CD4-positive, alpha-beta memory T cell (primary cell): ENCODE results near the gene C1orf210. TPM values are rescaled to one million over a fixed set of nuclear protein-coding genes. Genes with fewer than 3 reads are reported as not detected.

Experiments used
- CTCF ChIA-PET: fragments of 350-600 bp; sonication (Branson Sonifier 250); formaldehyde crosslinking; loops from one replicate; lab custom pipeline; 2021; ENCODE audit warnings: inconsistent platforms; ENCODE audit not compliant: partially characterized antibody; lab: Charles Lee
- POLR2A ChIA-PET: fragments of 350-600 bp; sonication (Branson Sonifier 250); formaldehyde crosslinking; loops from one replicate; lab custom pipeline; 2021; ENCODE audit not compliant: partially characterized antibody; lab: Charles Lee
- DNase-seq, 5 donors: peaks; one replicate each; pipeline versions ENCODE4 v3.0.0 to v3.0.0-alpha.2; 2020 to 2022; ENCODE audit warnings: mixed read lengths in 1 of 5
- H3K27ac ChIP-seq: one replicate; pipeline ENCODE4 v1.7.0; 2013; ENCODE audit warnings: low read depth, low read length
- H3K27me3 ChIP-seq: 2 replicates; pipeline ENCODE4 v1.7.0; 2013; ENCODE audit warnings: mild to moderate bottlenecking, low read length, moderate library complexity; ENCODE audit not compliant: insufficient read depth
- H3K36me3 ChIP-seq: 2 replicates; pipeline ENCODE4 v1.7.0; 2013; ENCODE audit warnings: mild to moderate bottlenecking, low read length, moderate library complexity; ENCODE audit not compliant: insufficient read depth
- H3K4me1 ChIP-seq: 2 replicates; pipeline ENCODE4 v1.7.0; 2013; ENCODE audit warnings: mild to moderate bottlenecking, low read length, moderate library complexity; ENCODE audit not compliant: insufficient read depth
- H3K4me3 ChIP-seq, 2 donors: one replicate each; pipeline ENCODE4 v1.7.0; 2013; ENCODE audit warnings: low read length in 2 of 2, mild to moderate bottlenecking in 1 of 2
- H3K9me3 ChIP-seq, 2 donors: one replicate each; pipeline ENCODE4 v1.7.0; 2013; ENCODE audit warnings: low read length in 2 of 2, control low read depth in 1 of 2; ENCODE audit not compliant: control insufficient read depth in 1 of 2
- H3K27ac Mint-ChIP-seq, 7 donors: one replicate each; pipeline ENCODE4 v1.8.0; 2020 to 2021; ENCODE audit warnings: mixed read lengths in 7 of 7, mild to moderate bottlenecking in 6 of 7, inconsistent platforms in 3 of 7, moderate library complexity in 3 of 7
- H3K27me3 Mint-ChIP-seq, 2 donors: one replicate each; pipeline ENCODE4 v1.8.0; 2020 to 2021; ENCODE audit warnings: mixed read lengths in 2 of 2
- H3K36me3 Mint-ChIP-seq, 2 donors: one replicate each; pipeline ENCODE4 v1.8.0; 2020 to 2021; ENCODE audit warnings: mixed read lengths in 2 of 2, inconsistent platforms in 1 of 2, mild to moderate bottlenecking in 1 of 2
- H3K4me1 Mint-ChIP-seq, 4 donors: one replicate each; pipeline ENCODE4 v1.8.0; 2020 to 2021; ENCODE audit warnings: mixed read lengths in 4 of 4, mild to moderate bottlenecking in 1 of 4
- H3K4me3 Mint-ChIP-seq, 8 donors: one replicate each; pipeline ENCODE4 v1.8.0; 2020 to 2021; ENCODE audit warnings: mixed read lengths in 8 of 8, mild to moderate bottlenecking in 7 of 8, moderate library complexity in 6 of 8, inconsistent platforms in 3 of 8
- H3K9me3 Mint-ChIP-seq, 8 donors: one replicate each; pipeline ENCODE4 v1.8.0; 2020 to 2021; ENCODE audit warnings: mixed read lengths in 8 of 8, mild to moderate bottlenecking in 5 of 8, inconsistent platforms in 3 of 8, moderate library complexity in 1 of 8
- intact Hi-C: fragments of 100-400 bp; cut with micrococcal nuclease; formaldehyde crosslinking; loops from one replicate; pipeline ENCODE4 v1.15.1; 2023
- polyA plus RNA-seq, 2 donors: library from polyadenylated mRNA; unstranded; fragments of 300-500 nt; fragmentation: Illumina TruSeq; gene quantifications; one replicate each; pipeline ENCODE4 v1.2.3, GENCODE V29; 2021
- total RNA-seq, 2 experiments: library from RNA; stranded (reverse); gene quantifications; one replicate each; pipeline ENCODE4 v1.2.3, GENCODE V29; 2021

Gene C1orf210
- total and polyA plus RNA-seq, 4 experiments from 2014 or later: not detected

GRCh38 chr1:43251024-43251423 is 34.4 kb downstream of the C1orf210 start:
- H3K4me3 ChIP-seq: no peak overlapping the region
- no peaks in the 10 kb centered on the region for H3K27me3 ChIP-seq
- H3K27me3 Mint-ChIP-seq: peaks cover 3 to 8% of the 10 kb centered on the region in 2 donors
- H3K36me3 ChIP-seq: no peaks in the 10 kb centered on the region
- H3K27ac Mint-ChIP-seq: no peak overlapping the region
- H3K36me3 Mint-ChIP-seq: no peaks in the 10 kb centered on the region
- no peak for DNase-seq
- intact Hi-C loops: no loop called here
- POLR2A ChIA-PET: no interaction called here
- H3K4me1 Mint-ChIP-seq: no peaks in the 10 kb centered on the region
- CTCF ChIA-PET: no interaction called here
- H3K4me3 Mint-ChIP-seq: no peak overlapping the region
- H3K9me3 ChIP-seq: no peaks in the 10 kb centered on the region
- peaks cover 0 to 2% (median 0%) of the 10 kb centered on the region in 8 donors for H3K9me3 Mint-ChIP-seq
- no peaks in the 10 kb centered on the region for H3K4me1 ChIP-seq
- H3K27ac ChIP-seq: no peak overlapping the region

DNA sequence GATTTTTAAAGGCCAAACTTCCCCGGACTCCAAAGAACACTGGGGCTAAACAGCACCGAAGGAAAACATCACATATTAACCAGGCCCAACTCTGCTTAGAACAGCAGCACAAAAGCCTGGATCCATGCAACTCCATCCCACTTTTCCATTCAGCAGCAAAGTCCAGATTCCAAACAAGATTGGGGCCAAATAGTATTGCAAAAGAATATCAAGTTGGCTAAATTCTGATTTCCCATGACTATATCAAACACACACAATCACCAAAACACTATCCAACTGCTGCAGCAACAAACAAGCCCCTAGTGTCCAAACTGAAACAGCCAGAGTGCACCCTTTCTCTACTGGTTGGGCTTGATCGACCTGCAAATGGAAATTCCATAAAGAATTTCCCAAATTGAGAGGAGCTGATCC is 35.0 kb downstream of the C1orf210 start:
- Histone ChIP-seq H3K4me3 (no peak overlapping the region), H3K4me1 (no peaks in the 10 kb centered on the region), H3K9me3 (no peaks in the 10 kb centered on the region), H3K27ac (no peak overlapping the region), H3K36me3 (no peaks in the 10 kb centered on the region), H3K27me3 (no peaks in the 10 kb centered on the region)
- H3K4me3 Mint-ChIP-seq: no peak overlapping the region
- intact Hi-C loops: no loop called here
- DNase-seq: no peak
- ChIA-PET CTCF (no interaction called here), POLR2A (no interaction called here)
- peaks cover 4 to 8% of the 10 kb centered on the region in 2 donors for H3K27me3 Mint-ChIP-seq
- no peaks in the 10 kb centered on the region for H3K36me3 Mint-ChIP-seq
- peaks cover 0 to 2% (median 0%) of the 10 kb centered on the region in 8 donors for H3K9me3 Mint-ChIP-seq
- H3K27ac Mint-ChIP-seq: no peak overlapping the region
- H3K4me1 Mint-ChIP-seq: no peaks in the 10 kb centered on the region

- ChIA-PET POLR2A (no interaction called here), CTCF (no interaction called here)
- Mint-ChIP-seq H3K27ac (no peak overlapping the region), H3K36me3 (no peaks in the 10 kb centered on the region), H3K4me3 (no peak overlapping the region), H3K27me3 (peaks cover 4% of the 10 kb centered on the region in 2 donors), H3K9me3 (peaks cover 0 to 2% (median 0%) of the 10 kb centered on the region in 8 donors), H3K4me1 (no peaks in the 10 kb centered on the region)
- H3K4me3 ChIP-seq: no peak overlapping the region
- no peaks in the 10 kb centered on the region for H3K4me1 ChIP-seq
- H3K27ac ChIP-seq: no peak overlapping the region
- no peaks in the 10 kb centered on the region for H3K27me3 ChIP-seq
- no peaks in the 10 kb centered on the region for H3K36me3 ChIP-seq
- DNase-seq: no peak
- H3K9me3 ChIP-seq: no peaks in the 10 kb centered on the region
- intact Hi-C loops: no loop called here
These were observed 38.0 kb downstream of the C1orf210 start for GRCh38 chr1:43247256-43247921.

DNA sequence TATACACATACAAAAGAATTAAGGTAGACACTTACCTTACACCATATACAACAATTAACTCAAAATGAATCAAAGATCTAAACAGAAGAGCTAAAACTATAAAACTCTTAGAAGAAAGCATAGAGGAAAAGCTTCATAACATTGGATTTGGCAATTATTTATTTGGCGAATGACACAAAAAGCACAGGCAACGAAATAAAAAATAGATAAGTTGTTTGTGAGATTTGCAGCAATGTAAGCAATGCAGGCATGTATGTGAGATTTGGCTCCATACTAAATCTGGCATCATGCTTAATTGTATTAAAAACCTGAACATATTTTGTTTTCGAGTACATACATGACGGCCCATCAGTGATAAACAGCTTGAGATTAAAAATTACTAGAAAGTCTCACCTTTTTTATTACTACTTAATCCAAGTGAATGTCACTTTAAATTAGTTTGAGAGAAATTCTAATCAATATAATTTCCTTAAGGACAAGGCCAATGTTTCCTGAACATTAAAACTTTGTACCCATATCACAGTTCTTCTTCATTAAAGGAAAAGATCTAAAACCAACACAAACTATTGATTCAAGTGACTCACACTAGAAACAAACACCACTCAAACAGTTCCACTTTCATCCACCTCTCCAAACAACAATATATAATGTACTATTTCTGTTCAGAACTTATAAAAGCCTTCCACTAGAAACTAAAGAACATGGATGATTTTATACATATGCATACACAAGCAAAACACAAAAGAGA is 38.7 kb downstream of the C1orf210 start:
- H3K27me3 Mint-ChIP-seq: peaks cover 4 to 7% of the 10 kb centered on the region in 2 donors
- H3K4me3 Mint-ChIP-seq: no peak overlapping the region
- Histone ChIP-seq H3K27me3 (no peaks in the 10 kb centered on the region), H3K4me3 (no peak overlapping the region), H3K36me3 (no peaks in the 10 kb centered on the region), H3K9me3 (no peaks in the 10 kb centered on the region), H3K4me1 (no peaks in the 10 kb centered on the region), H3K27ac (no peak overlapping the region)
- intact Hi-C loops: no loop called here
- ChIA-PET POLR2A (no interaction called here), CTCF (no interaction called here)
- DNase-seq: no peak
- no peaks in the 10 kb centered on the region for H3K4me1 Mint-ChIP-seq
- H3K27ac Mint-ChIP-seq: no peak overlapping the region
- H3K36me3 Mint-ChIP-seq: no peaks in the 10 kb centered on the region
- peaks cover 0 to 2% (median 0%) of the 10 kb centered on the region in 8 donors for H3K9me3 Mint-ChIP-seq

GRCh38 chr1:43243299-43243698 is 42.1 kb downstream of the C1orf210 start:
- H3K9me3 ChIP-seq: no peaks in the 10 kb centered on the region
- H3K36me3 ChIP-seq: no peaks in the 10 kb centered on the region
- no peaks in the 10 kb centered on the region for H3K4me1 ChIP-seq
- H3K36me3 Mint-ChIP-seq: no peaks in the 10 kb centered on the region
- no peak for DNase-seq
- H3K4me1 Mint-ChIP-seq: no peaks in the 10 kb centered on the region
- H3K4me3 Mint-ChIP-seq: no peak overlapping the region
- peaks cover 0 to 3% (median 0%) of the 10 kb centered on the region in 8 donors for H3K9me3 Mint-ChIP-seq
- POLR2A ChIA-PET: no interaction called here
- CTCF ChIA-PET: interaction anchor here (1.7 kb wide), 1 partner anchor 171 kb away, joined by 5 read pairs; no protein-coding TSS in a partner anchor
- H3K27ac ChIP-seq: no peak overlapping the region
- H3K27me3 ChIP-seq: no peaks in the 10 kb centered on the region
- peaks cover 6 to 8% of the 10 kb centered on the region in 2 donors for H3K27me3 Mint-ChIP-seq
- H3K4me3 ChIP-seq: no peak overlapping the region
- no peak overlapping the region for H3K27ac Mint-ChIP-seq
- intact Hi-C loops: no loop called here

DNA sequence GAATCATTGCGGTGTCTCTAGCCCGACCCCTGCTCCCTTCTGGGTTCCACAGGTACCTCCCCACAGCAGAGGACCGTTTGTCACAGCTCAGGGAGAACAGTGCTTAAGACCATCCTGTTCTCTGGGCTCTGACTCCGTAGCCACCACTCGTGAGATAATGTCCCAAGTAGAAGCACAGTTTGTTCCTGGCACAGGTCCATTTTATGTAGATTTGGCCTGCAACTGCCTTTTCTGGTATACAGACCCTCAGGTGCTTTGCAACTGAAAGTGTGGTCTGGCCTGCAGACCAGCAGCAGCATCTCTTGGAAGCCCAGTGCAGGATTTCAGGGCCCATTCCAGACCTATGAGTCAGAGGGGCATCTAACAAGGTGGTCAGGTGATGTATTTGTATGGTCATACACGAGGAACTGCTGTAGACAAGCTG is 44.0 kb downstream of the C1orf210 start:
- ChIA-PET CTCF (no interaction called here), POLR2A (no interaction called here)
- H3K27ac Mint-ChIP-seq: no peak overlapping the region

DNA sequence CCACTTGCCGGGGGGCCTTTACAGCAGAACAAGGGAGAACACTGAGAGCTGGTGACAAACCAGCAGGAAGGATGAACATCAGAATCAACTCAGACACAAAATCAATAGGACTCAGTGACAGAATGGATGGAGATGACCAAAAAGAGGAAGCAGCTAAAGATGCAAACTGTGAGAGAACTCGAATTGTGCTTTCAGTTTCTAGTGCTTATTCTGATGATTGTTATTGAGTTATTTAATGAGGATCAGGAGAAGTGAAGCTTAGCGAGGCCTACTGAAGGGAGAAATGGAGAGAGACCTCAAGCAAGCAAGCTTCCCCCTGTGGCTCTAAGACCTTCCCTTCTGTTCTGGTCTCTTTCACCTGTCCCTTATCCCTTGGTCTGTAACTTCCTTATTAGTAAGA is 45.9 kb downstream of the C1orf210 start:
- intact Hi-C loops: no loop called here
- Mint-ChIP-seq H3K27me3 (peaks cover 5 to 14% of the 10 kb centered on the region in 2 donors), H3K4me3 (no peak overlapping the region), H3K4me1 (no peaks in the 10 kb centered on the region), H3K36me3 (no peaks in the 10 kb centered on the region), H3K27ac (peak overlapping the region in 1 of 7 donors; percentile 57), H3K9me3 (peaks cover 0 to 3% (median 0%) of the 10 kb centered on the region in 8 donors)
- Histone ChIP-seq H3K27ac (no peak overlapping the region), H3K4me1 (no peaks in the 10 kb centered on the region), H3K4me3 (no peak overlapping the region), H3K36me3 (no peaks in the 10 kb centered on the region), H3K9me3 (no peaks in the 10 kb centered on the region), H3K27me3 (no peaks in the 10 kb centered on the region)
- ChIA-PET POLR2A (no interaction called here), CTCF (interaction anchor here (1.2 to 3.1 kb wide), 2 partner anchors 12 to 175 kb away, joined by 5 to 15 read pairs; no protein-coding TSS in a partner anchor)
- DNase-seq: no peak

More for the DNA sequence above, 44.0 kb downstream of the C1orf210 start:
- Histone ChIP-seq H3K4me3 (no peak overlapping the region), H3K36me3 (no peaks in the 10 kb centered on the region), H3K27me3 (no peaks in the 10 kb centered on the region), H3K27ac (no peak overlapping the region), H3K9me3 (no peaks in the 10 kb centered on the region), H3K4me1 (no peaks in the 10 kb centered on the region)
- Mint-ChIP-seq H3K27me3 (peaks cover 6 to 8% of the 10 kb centered on the region in 2 donors), H3K4me3 (no peak overlapping the region), H3K36me3 (no peaks in the 10 kb centered on the region), H3K4me1 (no peaks in the 10 kb centered on the region), H3K9me3 (peaks cover 0 to 3% (median 0%) of the 10 kb centered on the region in 8 donors)
- no peak for DNase-seq
- intact Hi-C loops: no loop called here
